T-helper 2 cell treated with Interferon-gamma antibody and Interleukin-4, amounts not matched to agents 5 μg/mL and 100 μg/mL, for 36 hours (primary cell): ENCODE results near the gene KPNA3.
"Not testable (repeated sequence)": the region's sequence is repeated elsewhere in the genome, so short reads cannot be mapped to it uniquely, and the experiment has no call there.

Experiments
- DNase-seq: peaks from one replicate; pipeline ENCODE4 v3.0.0; 2021; ENCODE audit warnings: low spot score
- H3K27ac Mint-ChIP-seq: one replicate; pipeline ENCODE4 v1.8.0; 2021; ENCODE audit warnings: mild to moderate bottlenecking, mixed read lengths
- H3K27me3 Mint-ChIP-seq: one replicate; pipeline ENCODE4 v1.8.0; 2021; ENCODE audit warnings: low read depth, mixed read lengths
- H3K36me3 Mint-ChIP-seq: one replicate; pipeline ENCODE4 v1.8.0; 2021; ENCODE audit warnings: low read depth, mixed read lengths
- H3K4me1 Mint-ChIP-seq: one replicate; pipeline ENCODE4 v1.8.0; 2021; ENCODE audit warnings: low read depth, mixed read lengths
- H3K4me3 Mint-ChIP-seq: one replicate; pipeline ENCODE4 v1.8.0; 2022; ENCODE audit warnings: mild to moderate bottlenecking, moderate library complexity, mixed read lengths
- H3K9me3 Mint-ChIP-seq: one replicate; pipeline ENCODE4 v1.8.0; 2021; ENCODE audit warnings: mixed read lengths

KPNA3 gene

DNA sequence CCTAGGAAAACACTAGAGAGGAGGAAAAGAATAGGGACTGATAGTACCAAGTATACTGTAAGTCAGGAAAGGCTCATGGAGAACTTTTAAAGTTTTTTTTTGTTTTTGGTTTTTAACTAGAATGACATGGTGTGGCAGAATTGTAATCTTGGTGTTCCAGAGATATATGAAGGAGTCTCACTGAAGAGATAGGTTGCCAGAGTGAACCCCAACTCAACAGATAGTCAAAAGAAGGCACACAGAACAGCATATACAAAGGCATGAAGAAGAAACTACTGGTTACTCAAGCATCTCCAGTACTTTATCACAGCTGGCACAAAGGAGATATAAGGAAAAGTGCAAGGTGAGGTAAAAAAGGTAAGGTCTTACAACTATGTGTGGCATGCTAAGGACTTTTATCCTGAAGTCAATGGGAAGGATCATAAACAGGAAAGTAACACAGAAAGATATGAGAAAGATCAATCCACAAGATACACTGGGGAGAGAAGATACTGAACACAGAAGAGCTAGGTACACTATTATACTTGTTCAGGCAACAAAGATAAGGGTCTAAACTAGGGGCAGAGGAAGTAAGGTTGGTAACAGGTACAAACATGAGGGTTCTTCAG is 6.0 kb downstream of the KPNA3 start:
- Mint-ChIP-seq H3K4me1 (peaks cover 38% of the 10 kb centered on the region), H3K9me3 (no peaks in the 10 kb centered on the region), H3K27me3 (no peaks in the 10 kb centered on the region), H3K4me3 (no peak overlapping the region), H3K27ac (no peak overlapping the region), H3K36me3 (peaks cover 18% of the 10 kb centered on the region)
- DNase-seq, result no peak

DNA sequence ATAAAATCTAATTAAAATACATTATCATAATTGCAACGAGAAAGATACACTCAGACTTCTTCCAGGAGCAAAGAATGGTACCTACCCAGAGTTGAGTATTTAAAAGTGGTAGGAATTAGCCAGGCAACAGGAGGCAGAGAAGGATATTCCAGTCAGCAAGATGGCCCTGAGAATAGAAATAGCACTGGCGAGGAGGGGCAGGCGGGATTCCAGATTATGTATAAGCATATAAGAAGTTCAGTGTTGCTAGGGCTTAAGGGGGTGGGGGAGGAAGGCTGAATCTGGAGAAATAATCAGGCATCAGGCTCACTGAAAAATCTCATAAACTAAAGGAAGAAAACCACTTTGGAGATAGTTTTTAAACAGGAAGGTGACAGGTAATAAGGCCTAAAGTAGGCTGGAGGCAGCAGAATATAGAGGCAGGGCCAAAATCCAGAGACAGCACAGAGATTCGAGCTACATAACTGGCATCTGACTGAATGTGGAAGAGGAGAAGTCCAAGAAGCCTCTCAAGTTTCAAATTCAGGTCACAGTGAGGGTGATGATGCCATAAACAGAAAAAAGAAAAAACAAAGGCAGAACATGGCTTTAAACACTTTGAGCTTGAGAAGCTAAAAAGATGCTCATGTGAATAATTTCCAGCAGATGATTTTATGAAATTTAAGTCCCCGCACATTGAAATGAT is 7.5 kb downstream of the KPNA3 start:
- peaks cover 13% of the 10 kb centered on the region for H3K36me3 Mint-ChIP-seq
- no peaks in the 10 kb centered on the region for H3K27me3 Mint-ChIP-seq
- no peak overlapping the region for H3K27ac Mint-ChIP-seq
- H3K4me1 Mint-ChIP-seq, result peaks cover 26% of the 10 kb centered on the region
- no peaks in the 10 kb centered on the region for H3K9me3 Mint-ChIP-seq
- no peak overlapping the region for H3K4me3 Mint-ChIP-seq
- no peak for DNase-seq

DNA sequence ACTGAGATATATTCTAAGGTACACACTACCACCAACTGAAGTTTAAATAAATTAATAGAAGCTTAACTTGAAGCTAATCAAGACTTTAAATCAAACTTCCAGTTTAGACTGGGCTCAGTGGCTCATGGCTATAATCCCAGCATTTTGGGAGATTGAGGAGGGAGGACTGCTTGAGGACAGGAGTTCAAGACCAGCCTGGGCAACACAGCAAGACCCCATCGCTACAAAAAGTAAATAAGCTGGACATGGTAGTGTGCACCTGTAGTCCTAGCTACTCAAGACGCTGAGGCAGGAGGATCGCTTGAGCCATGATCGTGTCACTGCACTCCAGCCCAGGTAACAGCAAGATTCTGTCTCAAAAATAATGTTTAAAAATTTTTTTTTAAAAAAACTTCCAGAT is 8.6 kb downstream of the KPNA3 start:
- Mint-ChIP-seq H3K27ac (no peak overlapping the region), H3K27me3 (no peaks in the 10 kb centered on the region), H3K4me3 (no peak overlapping the region), H3K4me1 (peaks cover 20% of the 10 kb centered on the region), H3K9me3 (no peaks in the 10 kb centered on the region), H3K36me3 (peaks cover 6% of the 10 kb centered on the region)
- no peak for DNase-seq

DNA sequence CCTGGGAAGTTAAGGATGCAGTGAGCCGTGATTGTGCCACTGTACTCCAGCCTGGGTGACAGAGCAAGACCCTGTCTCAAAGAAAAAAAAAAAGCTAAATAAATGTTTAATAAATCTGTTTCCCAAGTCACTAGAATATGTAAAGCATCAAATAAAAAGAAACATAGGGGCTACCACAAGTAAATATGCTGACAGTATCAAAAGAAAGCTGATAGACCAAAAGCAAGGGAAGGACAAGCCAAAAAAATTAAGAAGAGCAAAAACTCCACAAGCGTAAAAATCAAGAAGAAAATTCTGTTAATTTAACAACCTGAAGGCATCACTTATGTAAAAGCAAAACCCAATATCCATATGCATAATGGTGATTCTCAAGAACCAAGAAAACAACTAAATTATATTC is 9.7 kb downstream of the KPNA3 start:
- Mint-ChIP-seq H3K9me3 (no peaks in the 10 kb centered on the region), H3K27ac (no peak overlapping the region), H3K27me3 (no peaks in the 10 kb centered on the region), H3K4me1 (peaks cover 23% of the 10 kb centered on the region), H3K36me3 (peaks cover 4% of the 10 kb centered on the region), H3K4me3 (no peak overlapping the region)
- no peak for DNase-seq

DNA sequence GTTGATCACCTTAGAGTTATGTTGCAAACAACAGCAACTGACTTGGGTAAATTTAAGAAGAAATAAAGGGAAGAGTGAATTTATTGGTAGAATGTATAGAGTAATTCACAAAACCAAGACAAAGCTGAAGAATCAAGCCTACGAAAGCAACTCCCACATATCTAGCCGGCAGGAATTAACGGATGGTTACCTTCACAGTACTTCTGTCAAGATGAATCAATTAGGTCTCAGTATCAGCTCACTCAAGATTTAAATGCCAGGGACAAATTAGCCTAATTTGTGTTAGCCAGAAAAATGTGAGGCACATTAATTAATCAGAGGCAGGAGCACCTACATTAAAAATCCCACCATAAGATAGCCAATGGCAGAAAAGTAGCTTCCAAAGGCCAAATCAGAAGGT is 10.7 kb downstream of the KPNA3 start:
- DNase-seq, result no peak
- H3K36me3 Mint-ChIP-seq, result peaks cover 3% of the 10 kb centered on the region
- H3K4me3 Mint-ChIP-seq, result no peak overlapping the region
- peaks cover 22% of the 10 kb centered on the region for H3K4me1 Mint-ChIP-seq
- no peaks in the 10 kb centered on the region for H3K9me3 Mint-ChIP-seq
- no peak overlapping the region for H3K27ac Mint-ChIP-seq
- no peaks in the 10 kb centered on the region for H3K27me3 Mint-ChIP-seq

DNA sequence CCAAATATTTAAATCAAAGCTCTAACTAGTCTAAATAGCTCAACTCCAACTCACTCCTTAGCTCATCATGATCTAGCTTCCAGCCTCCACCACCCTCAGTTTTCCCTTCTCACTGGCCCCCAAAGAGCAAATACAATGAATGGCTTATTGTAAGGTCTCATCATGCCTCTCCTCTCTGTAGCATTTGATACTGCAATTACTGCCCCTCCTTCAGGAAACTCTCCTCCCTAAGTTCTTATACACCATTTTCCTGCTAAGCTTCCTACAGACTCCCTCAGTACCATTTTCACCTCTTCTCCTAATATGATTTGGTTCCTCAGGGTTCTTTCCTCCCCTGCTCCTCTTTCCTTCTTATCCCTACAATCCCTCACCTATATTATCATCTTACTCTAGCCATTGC is 12.8 kb downstream of the KPNA3 start:
- H3K9me3 Mint-ChIP-seq, result no peaks in the 10 kb centered on the region
- no peak overlapping the region for H3K4me3 Mint-ChIP-seq
- no peak overlapping the region for H3K27ac Mint-ChIP-seq
- peaks cover 2% of the 10 kb centered on the region for H3K36me3 Mint-ChIP-seq
- no peaks in the 10 kb centered on the region for H3K27me3 Mint-ChIP-seq
- H3K4me1 Mint-ChIP-seq, result peaks cover 17% of the 10 kb centered on the region
- DNase-seq, result no peak

DNA sequence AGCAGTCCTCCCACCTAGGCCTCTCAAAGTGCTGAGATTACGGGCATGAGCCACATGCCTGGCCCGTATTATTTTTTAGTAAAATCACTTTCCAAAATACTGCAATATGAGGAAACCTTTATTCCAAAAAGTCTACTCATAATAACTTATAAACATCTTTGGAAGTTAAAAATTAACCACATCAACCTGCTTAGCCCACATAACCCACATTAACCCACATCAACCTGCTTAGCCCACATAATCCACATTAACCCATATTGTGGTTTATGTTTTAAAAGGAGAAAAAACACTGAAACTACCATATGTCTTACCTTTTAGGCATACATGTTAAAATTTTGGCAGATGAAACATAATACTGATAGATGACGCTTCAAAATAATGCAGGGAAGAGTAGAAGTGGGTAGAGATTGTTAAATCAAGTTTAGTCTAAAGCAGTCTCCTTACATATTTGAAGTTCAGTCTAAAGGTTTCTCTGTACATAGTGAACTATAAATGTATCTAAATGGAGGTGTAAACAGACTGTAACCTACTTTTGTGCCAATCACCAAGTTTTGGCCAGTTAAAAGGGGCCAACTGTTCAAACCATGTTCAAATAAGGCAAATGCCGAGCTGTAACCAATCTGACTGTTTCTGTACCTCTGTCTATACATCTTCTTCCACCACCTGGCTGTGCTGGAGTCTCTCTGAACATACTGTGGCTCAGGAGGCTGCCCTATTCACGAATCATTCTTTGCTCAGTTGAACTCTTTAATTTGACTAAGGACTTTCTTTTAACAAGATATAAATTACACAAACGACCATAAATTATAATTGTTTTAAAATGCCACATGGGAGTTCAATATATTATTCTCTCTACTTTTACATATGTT is 14.5 kb downstream of the KPNA3 start:
- Mint-ChIP-seq H3K9me3 (no peaks in the 10 kb centered on the region), H3K36me3 (peaks cover 2% of the 10 kb centered on the region), H3K27me3 (no peaks in the 10 kb centered on the region), H3K4me1 (peaks cover 13% of the 10 kb centered on the region), H3K27ac (no peak overlapping the region), H3K4me3 (no peak overlapping the region)
- DNase-seq, result no peak

DNA sequence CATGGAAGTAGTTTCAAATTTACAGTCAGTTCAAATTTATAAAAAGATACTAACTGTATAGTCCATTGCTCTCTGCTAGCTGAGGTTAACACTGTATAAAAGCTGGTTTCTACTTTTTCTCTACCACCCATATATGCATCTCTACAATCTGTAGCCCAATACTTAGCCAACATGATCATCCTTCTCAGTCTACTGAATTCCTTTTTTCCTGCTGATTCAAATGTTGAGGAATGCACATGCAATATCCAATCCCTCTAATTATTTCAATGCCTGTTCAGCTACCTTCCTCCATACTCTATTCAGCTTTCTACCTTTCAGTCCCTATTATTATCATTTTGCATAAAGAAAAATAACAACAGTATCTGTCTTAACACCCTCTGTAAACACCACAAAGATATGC is 15.6 kb downstream of the KPNA3 start:
- peaks cover 13% of the 10 kb centered on the region for H3K4me1 Mint-ChIP-seq
- no peaks in the 10 kb centered on the region for H3K9me3 Mint-ChIP-seq
- H3K36me3 Mint-ChIP-seq, result peaks cover 2% of the 10 kb centered on the region
- H3K4me3 Mint-ChIP-seq, result no peak overlapping the region
- no peak overlapping the region for H3K27ac Mint-ChIP-seq
- DNase-seq, result no peak
- H3K27me3 Mint-ChIP-seq, result no peaks in the 10 kb centered on the region

DNA sequence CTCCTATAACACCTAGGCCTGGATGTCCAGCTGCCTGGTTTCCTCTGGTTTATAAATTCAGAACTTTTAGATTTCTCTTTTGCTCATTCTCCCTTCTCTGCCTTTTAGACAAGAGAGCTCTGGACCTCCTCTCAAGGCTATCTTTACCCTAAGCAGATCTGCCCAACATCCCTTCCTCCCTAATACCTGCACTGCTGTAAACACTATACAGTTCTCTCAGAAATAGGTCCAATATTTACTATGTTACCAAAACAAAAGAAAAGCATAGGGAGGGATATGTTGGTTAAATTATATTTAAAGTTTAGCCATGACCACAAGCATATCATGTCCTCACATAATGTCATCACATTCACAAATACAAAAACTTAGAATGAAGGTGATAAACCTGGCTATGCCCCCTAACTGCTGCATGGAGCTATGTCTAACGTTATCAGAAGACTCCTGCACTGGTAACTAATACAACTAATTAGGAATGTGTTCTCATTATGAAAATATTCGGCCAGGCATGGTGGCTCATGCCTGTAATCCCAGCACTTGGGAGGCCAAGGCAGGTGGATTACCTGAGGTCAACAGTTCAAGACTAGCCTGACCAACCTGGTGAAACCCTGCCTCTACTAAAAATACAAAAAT is 18.0 kb downstream of the KPNA3 start:
- no peak for DNase-seq
- Mint-ChIP-seq H3K9me3 (no peaks in the 10 kb centered on the region), H3K27ac (no peak overlapping the region), H3K27me3 (no peaks in the 10 kb centered on the region), H3K4me1 (peaks cover 11% of the 10 kb centered on the region), H3K4me3 (no peak overlapping the region), H3K36me3 (peaks cover 2% of the 10 kb centered on the region)

DNA sequence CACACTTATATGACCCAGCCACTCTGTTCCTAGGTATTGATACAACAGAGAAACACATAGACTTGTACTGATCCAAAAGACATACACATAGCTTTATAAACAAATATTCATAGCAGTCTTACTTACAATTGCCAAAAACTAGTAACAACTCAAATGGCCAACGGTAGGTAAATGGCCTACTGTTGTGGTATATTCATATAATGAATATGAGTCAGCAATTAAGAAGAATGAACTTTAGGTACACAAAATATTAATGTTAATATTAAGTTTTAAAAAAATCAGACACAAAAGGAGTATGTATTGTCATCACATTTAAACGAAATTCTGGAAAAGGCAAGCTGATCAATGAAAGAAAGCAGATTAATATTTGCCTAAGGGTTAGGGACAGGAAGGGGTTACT is 19.7 kb downstream of the KPNA3 start:
- peaks cover 7% of the 10 kb centered on the region for H3K4me1 Mint-ChIP-seq
- DNase-seq, result no peak
- no peak overlapping the region for H3K27ac Mint-ChIP-seq
- H3K27me3 Mint-ChIP-seq, result no peaks in the 10 kb centered on the region
- no peak overlapping the region for H3K4me3 Mint-ChIP-seq
- H3K36me3 Mint-ChIP-seq, result no peaks in the 10 kb centered on the region
- H3K9me3 Mint-ChIP-seq, result no peaks in the 10 kb centered on the region

DNA sequence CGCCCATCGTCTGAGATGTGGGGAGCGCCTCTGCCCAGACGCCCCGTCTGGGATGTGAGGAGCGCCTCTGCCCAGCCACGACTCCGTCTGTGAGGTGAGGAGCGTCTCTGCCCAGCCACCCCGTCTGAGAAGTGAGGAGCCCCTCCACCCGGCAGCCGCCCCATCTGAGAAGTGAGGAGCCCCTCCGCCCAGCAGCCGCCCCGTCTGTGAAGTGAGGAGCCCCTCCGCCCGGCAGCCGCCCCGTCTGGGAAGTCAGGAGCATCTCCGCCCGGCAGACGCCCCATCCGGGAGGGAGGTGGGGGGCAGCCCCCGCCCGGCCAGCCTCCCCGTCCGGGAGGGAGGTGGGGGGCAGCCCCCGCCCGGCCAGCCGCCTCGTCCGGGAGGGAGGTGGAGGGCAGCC is 30.7 kb downstream of the KPNA3 start:
- Mint-ChIP-seq H3K36me3 (peaks cover 33% of the 10 kb centered on the region), H3K4me1 (peaks cover 18% of the 10 kb centered on the region)
- DNase-seq, H3K27me3 Mint-ChIP-seq, H3K27ac Mint-ChIP-seq, H3K4me3 Mint-ChIP-seq, H3K9me3 Mint-ChIP-seq: not testable (repeated sequence)

DNA sequence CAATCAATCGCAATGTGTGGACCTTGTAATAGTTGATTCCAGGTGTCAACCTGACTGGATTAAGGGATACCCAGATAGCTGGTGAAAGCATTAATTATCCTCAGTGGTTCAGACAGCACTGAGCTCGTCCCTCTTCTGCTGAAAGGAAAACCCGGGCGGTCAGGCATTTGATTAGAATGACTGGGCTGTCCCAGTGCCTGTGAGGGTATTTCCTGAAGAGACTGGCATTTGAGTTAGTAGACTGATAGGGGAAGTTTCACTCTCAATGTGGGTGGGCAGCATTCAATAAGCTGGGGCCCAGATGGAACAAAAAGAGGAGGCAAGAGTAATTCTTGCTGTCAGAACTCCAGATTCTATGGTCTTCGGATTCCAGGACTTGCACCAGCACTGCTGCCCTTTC is 31.9 kb downstream of the KPNA3 start:
- Mint-ChIP-seq H3K27ac (no peak overlapping the region), H3K9me3 (peaks cover 7% of the 10 kb centered on the region), H3K4me1 (peaks cover 18% of the 10 kb centered on the region), H3K4me3 (no peak overlapping the region), H3K36me3 (peaks cover 33% of the 10 kb centered on the region), H3K27me3 (no peaks in the 10 kb centered on the region)
- DNase-seq, result no peak

DNA sequence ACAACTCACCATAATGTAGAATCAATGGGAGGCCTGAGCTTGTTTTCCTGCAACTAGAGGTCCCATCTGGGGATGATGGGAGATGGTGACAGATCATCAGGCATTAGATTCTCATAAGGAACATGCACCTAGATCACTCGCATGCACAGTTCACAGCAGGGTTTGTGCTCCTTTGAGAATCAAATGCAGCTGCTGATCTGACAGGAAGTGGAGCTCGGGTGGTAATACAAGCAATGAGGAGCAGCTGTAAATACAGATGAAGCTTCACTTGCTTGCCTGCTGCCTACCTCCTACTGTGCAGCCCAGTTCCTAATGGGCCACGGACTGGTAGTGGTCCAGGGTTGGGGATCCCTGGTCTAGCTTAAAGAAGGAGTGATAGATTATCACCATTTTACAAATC is 33.0 kb downstream of the KPNA3 start:
- Mint-ChIP-seq H3K4me1 (peaks cover 18% of the 10 kb centered on the region), H3K36me3 (peaks cover 27% of the 10 kb centered on the region), H3K27ac (no peak overlapping the region), H3K4me3 (no peak overlapping the region), H3K27me3 (no peaks in the 10 kb centered on the region), H3K9me3 (peaks cover 7% of the 10 kb centered on the region)
- no peak for DNase-seq

DNA sequence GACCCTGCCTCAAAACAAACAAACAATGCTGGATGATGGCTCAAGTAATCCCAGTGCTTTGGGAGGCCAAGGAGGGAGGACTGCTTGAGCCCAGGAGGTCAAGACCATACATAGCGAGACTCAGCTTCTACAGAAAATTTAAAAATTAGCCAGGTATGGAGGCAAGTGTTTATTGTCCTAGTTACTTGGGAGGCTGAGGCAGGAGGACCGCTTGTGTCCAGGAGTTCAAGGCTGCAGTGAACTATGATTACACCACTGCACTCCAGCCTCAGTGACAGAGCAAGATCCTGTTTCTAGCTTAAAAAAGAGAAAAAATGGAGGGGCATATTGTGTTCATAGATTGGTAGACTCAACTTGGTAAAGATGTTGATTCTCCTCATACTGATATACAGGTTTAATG is 36.2 kb downstream of the KPNA3 start:
- Mint-ChIP-seq H3K4me1 (peaks cover 26% of the 10 kb centered on the region), H3K27me3 (no peaks in the 10 kb centered on the region), H3K4me3 (no peak overlapping the region), H3K9me3 (no peaks in the 10 kb centered on the region), H3K36me3 (peaks cover 16% of the 10 kb centered on the region), H3K27ac (no peak overlapping the region)
- DNase-seq, result no peak
